ENCODE results near the gene FLNB. TPM values are rescaled to one million over a fixed set of nuclear protein-coding genes. Genes with fewer than 3 reads are reported as not detected.
A peak's percentile ranks its signal among the peaks of the same experiment; 100 is the strongest.
"Not testable (repeated sequence)": the region's sequence is repeated elsewhere in the genome, so short reads cannot be mapped to it uniquely, and the experiment has no call there.

The FLNB gene
- polyA plus RNA-seq, 10 donors, result 52.9 to 88.3 (median 63.2) TPM

- DNase-seq, result no peak
These were observed 26.6 kb upstream of the FLNB start for GRCh38 chr3:57981483-57982087.

DNA sequence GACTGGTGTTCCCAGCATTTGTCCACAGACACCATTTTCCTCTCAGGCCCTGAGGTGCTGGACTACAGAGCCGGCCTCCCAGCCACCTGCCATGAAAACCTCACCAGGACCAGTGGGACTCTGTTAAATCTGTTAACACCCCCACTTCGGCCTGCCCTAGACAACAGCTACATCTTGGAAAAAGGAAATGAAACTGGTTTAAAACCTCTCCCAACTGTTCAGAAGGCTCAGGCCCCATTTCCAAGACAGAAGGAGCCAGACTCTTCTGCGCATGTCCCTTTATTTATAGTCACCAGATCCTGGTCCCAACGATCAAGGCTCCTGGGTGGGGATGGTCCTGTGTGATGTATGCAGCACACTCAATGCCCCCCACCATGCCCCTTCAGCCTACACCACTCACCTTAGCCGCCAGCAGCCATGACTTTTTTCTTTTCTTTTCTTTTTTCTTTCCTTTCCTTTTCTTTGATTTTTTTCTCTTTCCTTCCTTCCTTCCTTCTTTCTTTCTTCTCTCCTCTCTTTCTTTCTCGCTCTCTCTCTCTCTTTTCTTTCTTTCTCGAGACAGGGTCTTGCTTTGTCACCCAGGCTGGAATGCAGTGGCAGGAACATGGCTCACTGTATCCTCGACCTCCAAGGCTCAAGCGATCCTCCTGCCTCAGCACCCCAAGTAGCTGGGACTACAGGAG is 25.5 kb upstream of the FLNB start:
- no peak for DNase-seq

GRCh38 chr3:57983734-57984518 is 24.3 kb upstream of the FLNB start:
- peak; percentile 74 to 87 (median 79) for DNase-seq

GRCh38 chr3:57985176-57985983 is 22.8 kb upstream of the FLNB start:
- DNase-seq, result no peak

DNA sequence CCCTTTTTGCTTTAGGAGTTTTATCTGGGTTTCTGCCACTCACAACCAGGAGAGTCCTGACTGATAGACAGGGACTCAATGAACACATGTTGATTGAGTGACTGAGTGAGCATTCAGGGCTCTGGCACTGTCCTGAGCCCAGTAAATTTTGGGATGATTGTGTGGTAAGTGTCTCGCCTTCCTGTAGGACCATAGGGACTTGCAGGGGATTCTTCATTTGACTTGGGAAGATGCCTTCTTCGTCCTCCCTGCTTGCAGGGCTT is 22.3 kb upstream of the FLNB start:
- no peak for DNase-seq

GRCh38 chr3:57986261-57986660 is 22.0 kb upstream of the FLNB start:
- no peak for DNase-seq

DNA sequence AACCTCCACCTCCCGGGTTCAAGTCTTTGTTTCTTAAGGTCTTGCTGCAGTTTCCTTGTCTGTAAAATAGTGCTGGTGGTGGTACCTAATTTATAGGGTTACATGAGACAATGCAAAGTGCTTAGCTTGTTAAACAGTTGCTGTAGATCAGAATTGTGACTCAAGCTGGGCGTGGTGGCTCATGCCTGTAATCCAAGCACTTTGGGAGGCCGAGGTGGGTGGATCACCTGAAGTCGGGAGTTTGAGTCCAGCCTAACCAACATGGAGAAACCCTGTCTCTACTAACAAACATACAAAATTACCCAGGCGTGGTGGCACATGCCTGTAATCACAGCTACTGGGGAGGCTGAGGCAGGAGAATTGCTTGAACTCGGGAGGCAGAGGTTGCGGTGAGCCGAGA is 19.0 kb upstream of the FLNB start:
- not testable (repeated sequence) for DNase-seq

DNA sequence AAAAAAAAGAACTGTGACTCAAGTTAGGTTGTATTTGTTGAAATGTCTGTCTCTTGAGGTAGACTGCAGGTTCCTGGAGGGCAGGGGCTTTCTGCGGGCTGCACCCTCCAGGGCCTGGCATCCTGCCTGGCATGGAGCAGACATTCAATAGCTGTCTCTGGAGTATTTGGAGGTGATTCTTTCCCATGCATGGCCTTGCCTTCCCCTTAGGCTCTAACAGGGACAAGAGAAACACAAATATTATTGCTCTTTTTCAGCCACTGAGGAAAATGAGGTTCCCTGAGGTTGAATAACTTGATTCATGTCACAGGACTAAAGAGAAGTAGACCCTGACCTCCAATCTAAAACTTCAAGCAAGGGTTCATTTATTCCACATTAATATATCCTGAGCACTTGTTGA is 18.6 kb upstream of the FLNB start:
- no peak for DNase-seq

- DNase-seq, result no peak
These were observed 15.6 kb upstream of the FLNB start for GRCh38 chr3:57992452-57993213.

GRCh38 chr3:57998366-57999283 is 9.6 kb upstream of the FLNB start:
- DNase-seq, result no peak

DNA sequence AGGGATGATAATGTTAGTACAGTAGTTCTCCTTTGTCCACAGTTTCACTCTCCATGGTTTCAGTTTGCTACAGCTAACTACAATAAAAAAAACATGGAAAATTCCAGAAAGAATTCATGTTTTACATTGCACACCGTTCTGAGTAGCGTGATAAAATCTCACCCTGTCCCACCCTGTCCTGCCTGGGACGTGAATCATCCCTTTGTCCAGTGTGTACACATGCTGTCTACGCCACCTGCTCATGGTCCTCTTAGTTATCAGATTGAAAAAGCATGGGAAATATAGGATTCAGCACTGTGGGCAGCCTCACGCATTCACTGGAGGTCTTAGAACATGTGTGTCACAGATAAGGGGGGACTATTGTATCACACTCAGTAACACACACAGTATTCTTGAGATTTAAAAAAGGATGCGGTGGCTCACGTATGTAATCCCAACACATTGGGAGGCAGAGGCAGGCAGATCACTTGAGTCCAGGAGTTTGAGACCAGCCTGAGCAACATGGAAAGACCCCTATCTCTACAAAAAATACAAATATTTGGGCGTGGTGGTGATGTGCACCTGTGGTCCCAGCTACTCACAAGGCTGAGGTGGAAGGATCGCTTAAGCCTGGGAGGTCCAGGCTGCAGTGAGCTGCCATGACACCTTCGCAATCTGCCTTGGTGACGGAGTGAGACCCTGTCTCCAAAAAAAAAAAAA is 8.7 kb upstream of the FLNB start:
- no peak for DNase-seq

DNA sequence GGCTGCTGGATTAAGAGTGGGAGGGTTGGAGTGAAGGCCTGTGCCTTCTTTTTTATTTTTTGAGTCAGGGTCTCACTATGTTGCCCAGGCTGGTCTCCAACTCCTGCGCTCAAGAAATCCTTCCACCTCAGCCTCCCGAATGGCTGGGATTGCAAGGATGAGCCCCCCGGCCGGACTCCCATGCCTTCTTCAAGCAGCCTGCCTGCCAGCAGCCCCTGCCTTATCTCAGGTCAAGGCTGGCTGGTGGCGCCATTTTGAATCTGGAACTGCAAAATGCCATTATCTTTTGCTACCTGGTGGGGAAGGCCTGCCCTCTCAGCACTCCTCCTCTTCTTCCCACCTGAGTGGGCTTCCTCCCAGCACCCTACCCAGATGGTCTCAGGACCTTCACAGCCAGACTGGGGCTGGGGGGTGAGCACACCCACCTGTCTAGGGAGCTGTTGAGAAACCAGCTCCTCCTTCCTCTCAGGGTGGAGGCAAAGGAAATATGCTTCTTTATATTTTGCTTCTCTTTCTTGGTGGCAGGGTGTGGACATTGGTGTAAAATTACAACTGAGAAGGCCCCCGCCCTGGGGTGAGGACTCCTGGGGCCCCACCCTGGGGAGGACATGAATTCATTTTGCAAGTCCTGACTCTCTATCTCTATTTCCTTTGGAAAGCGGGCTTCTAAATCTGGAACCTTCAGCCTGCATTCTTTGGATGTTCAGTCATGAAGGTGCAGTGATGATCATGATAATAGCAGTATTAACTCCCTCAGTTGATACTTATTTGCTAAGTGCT is 7.7 kb upstream of the FLNB start:
- DNase-seq, result no peak

DNA sequence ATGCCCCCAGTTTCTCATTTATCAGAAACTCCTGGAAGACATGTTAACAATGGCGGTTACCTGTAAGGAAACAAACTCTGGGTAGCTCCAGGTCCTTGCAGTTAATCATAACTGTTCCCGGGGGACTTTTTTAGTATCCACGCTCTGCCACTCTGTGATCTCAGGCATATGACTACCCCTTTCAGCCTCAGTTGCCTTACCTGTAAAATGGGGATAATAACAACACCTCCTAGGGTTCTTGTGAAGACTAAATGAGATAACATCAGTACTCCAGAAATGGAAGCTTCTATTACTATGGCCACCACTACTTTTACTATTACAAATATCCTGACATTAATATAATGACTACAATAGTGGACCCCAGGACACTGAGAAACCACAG is 7.1 kb upstream of the FLNB start:
- no peak for DNase-seq

GRCh38 chr3:58001979-58002378 is 6.2 kb upstream of the FLNB start:
- no peak for DNase-seq

- DNase-seq, result no peak
These were observed 5.1 kb upstream of the FLNB start for GRCh38 chr3:58003093-58003492.

DNA sequence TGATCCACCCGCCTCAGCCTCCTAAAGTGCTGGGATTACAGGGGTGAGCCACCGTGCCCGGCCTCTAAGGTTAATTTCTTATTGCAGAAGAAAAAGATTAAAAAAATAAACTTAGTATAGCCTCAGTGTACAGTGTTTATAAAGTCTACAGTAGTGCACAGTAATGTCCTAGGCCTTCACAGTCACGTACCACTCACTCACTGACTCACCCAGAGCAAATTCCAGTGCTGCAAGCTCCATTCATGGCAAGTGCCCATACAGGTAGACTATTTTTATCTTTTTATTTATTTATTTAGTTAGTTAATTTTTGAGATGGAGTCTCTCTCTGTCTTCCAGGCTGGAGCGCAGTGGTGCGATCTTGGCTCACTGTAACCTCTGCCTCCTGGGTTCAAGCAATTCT is 3.2 kb upstream of the FLNB start:
- DNase-seq, result no peak

DNA sequence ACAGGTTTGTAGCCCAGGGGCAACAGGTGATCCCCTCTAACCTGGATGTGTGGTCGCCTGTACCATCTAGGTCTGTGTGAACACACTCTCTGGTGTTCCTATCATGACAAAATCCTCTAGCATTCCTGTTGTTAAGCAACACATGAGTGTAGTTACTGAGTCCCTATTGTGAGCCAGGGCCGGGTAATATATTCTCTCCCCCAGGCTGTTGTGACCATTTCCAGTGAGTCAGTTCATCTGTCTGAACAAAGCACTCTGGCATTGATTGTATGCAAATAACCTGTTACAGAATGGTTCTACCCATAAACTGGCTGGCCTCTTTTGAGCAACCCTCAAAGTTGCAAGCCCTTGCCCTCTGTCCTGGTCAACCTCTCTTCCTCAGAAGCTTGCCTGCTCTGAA is 2.6 kb upstream of the FLNB start:
- DNase-seq, result no peak

DNA sequence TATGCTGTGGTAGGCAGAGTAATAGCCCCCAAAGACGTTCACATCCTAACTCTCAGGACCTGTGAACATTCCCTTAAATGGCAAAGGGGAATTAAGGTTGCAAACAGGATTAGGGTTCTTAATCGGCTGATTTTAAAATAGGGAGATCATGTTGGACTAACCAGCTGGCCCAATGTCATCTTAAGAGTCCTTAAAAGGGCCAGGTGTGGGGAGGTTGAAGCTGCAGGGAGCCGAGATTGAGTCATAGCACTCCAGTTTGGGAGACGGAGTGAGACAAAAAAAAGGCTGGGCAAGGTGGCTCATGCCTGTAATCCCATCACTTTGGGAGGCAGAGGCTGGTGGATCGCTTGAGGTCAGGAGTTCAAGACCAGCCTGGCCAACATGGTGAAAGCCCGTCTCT is 1.6 kb upstream of the FLNB start:
- DNase-seq, result no peak

Data from muscle of back (tissue), 11 donors.